Osteoblast (primary cell): Measurements from ENCODE around the gene SGO2. TPM values are rescaled to one million over a fixed set of nuclear protein-coding genes. Genes with fewer than 3 reads are reported as not detected.

Experiments
- DNase-seq: peaks from one replicate; pipeline ENCODE4 v3.0.0; 2011; ENCODE audit warnings: low spot score, mixed read lengths; ENCODE audit not compliant: insufficient read length; ENCODE audit errors: missing footprints
- H2AFZ ChIP-seq: 2 replicates; pipeline ENCODE4 v1.6.0; 2011; ENCODE audit warnings: mild to moderate bottlenecking, low read length
- H3K27ac ChIP-seq: 2 replicates; pipeline ENCODE4 v1.5.1; 2011; ENCODE audit warnings: mild to moderate bottlenecking, low read depth, low read length, moderate library complexity
- H3K27me3 ChIP-seq: 2 replicates; pipeline ENCODE4 v1.6.0; 2012; ENCODE audit warnings: mild to moderate bottlenecking, control low read depth, inconsistent platforms, low read length, moderate library complexity; ENCODE audit not compliant: insufficient read depth
- H3K36me3 ChIP-seq: 2 replicates; pipeline ENCODE4 v1.5.1; 2011; ENCODE audit warnings: mild to moderate bottlenecking, low read length, control low read depth, moderate library complexity; ENCODE audit not compliant: insufficient read depth
- H3K4me1 ChIP-seq: 2 replicates; pipeline ENCODE4 v1.5.1; 2011; ENCODE audit warnings: mild to moderate bottlenecking, low read length, control low read depth, moderate library complexity; ENCODE audit not compliant: insufficient read depth
- H3K4me2 ChIP-seq: 2 replicates; pipeline ENCODE4 v1.6.0; 2011; ENCODE audit warnings: mild to moderate bottlenecking, low read length; ENCODE audit not compliant: insufficient read depth
- H3K4me3 ChIP-seq: fragments of 200-600 bp; sonication (generic); 3 replicates; pipeline ENCODE4 v1.5.1; 2012; ENCODE audit warnings: mild to moderate bottlenecking, low read length, inconsistent platforms; ENCODE audit not compliant: insufficient read depth
- H3K79me2 ChIP-seq: 2 replicates; pipeline ENCODE4 v1.6.0; 2012; ENCODE audit warnings: mild to moderate bottlenecking, low read length, control low read depth, inconsistent platforms; ENCODE audit not compliant: insufficient read depth
- H3K9me3 ChIP-seq: 2 replicates; pipeline ENCODE4 v1.5.1; 2011; ENCODE audit warnings: low read depth, low read length, control low read depth
- H4K20me1 ChIP-seq: 2 replicates; pipeline ENCODE4 v1.6.0; 2012; ENCODE audit warnings: mild to moderate bottlenecking, low read length, control low read depth; ENCODE audit not compliant: insufficient read depth
- CTCF ChIP-seq: IDR thresholded peaks from 2 replicates; pipeline ENCODE4 v1.5.1; 2011; ENCODE audit warnings: mild to moderate bottlenecking, low read depth, low read length, moderate library complexity; ENCODE audit errors: extremely low read depth
- total RNA-seq: library from RNA; depleted of rRNA; stranded (reverse); fragments of >200 nt; gene quantifications from 2 replicates; pipeline ENCODE4 v1.2.3, GENCODE V29; 2012

Gene SGO2
- total RNA-seq, 1 donor = 4.0 TPM

- no peak overlapping the region for H3K27ac ChIP-seq
- H3K9me3 ChIP-seq = no peaks in the 10 kb centered on the region
- H3K4me1 ChIP-seq = peaks cover 45% of the 10 kb centered on the region
- no peak for DNase-seq
- no peaks in the 10 kb centered on the region for H4K20me1 ChIP-seq
- H3K4me2 ChIP-seq = no peak overlapping the region
- no peak for TF ChIP-seq CTCF
- no peaks in the 10 kb centered on the region for H3K36me3 ChIP-seq
- H3K79me2 ChIP-seq = no peaks in the 10 kb centered on the region
- no peak overlapping the region for H2AFZ ChIP-seq
- H3K27me3 ChIP-seq = no peaks in the 10 kb centered on the region
- no peak overlapping the region for H3K4me3 ChIP-seq
Observed at GRCh38 chr2:200622106-200622505, 96.1 kb downstream of the SGO2 start.

- H2AFZ ChIP-seq = no peak overlapping the region
Observed at GRCh38 chr2:200624026-200624425, 98.0 kb downstream of the SGO2 start.

GRCh38 chr2:200624658-200625057 lies 98.7 kb downstream of the SGO2 start:
- Histone ChIP-seq H3K4me2 (no peak overlapping the region), H3K4me3 (no peak overlapping the region), H3K36me3 (no peaks in the 10 kb centered on the region), H3K79me2 (no peaks in the 10 kb centered on the region), H3K4me1 (peaks cover 30% of the 10 kb centered on the region), H4K20me1 (no peaks in the 10 kb centered on the region), H3K27me3 (no peaks in the 10 kb centered on the region), H3K27ac (peak overlapping the region; percentile 17), H3K9me3 (no peaks in the 10 kb centered on the region), H2AFZ (no peak overlapping the region)
- TF ChIP-seq CTCF = no peak
- no peak for DNase-seq

More at GRCh38 chr2:200624026-200624425, 98.0 kb downstream of the SGO2 start:
- no peaks in the 10 kb centered on the region for H3K79me2 ChIP-seq
- TF ChIP-seq CTCF = no peak
- H3K27me3 ChIP-seq = no peaks in the 10 kb centered on the region
- H3K36me3 ChIP-seq = no peaks in the 10 kb centered on the region
- no peaks in the 10 kb centered on the region for H3K9me3 ChIP-seq
- H3K4me1 ChIP-seq = peaks cover 35% of the 10 kb centered on the region
- peak overlapping the region; percentile 17 for H3K27ac ChIP-seq
- no peak overlapping the region for H3K4me3 ChIP-seq
- H4K20me1 ChIP-seq = no peaks in the 10 kb centered on the region
- H3K4me2 ChIP-seq = no peak overlapping the region
- no peak for DNase-seq

- H2AFZ ChIP-seq = no peak overlapping the region
- no peak for DNase-seq
- H4K20me1 ChIP-seq = no peaks in the 10 kb centered on the region
- H3K79me2 ChIP-seq = no peaks in the 10 kb centered on the region
- no peaks in the 10 kb centered on the region for H3K27me3 ChIP-seq
- H3K9me3 ChIP-seq = no peaks in the 10 kb centered on the region
- H3K4me2 ChIP-seq = no peak overlapping the region
- peaks cover 30% of the 10 kb centered on the region for H3K4me1 ChIP-seq
- no peak overlapping the region for H3K4me3 ChIP-seq
- H3K36me3 ChIP-seq = no peaks in the 10 kb centered on the region
- no peak overlapping the region for H3K27ac ChIP-seq
- TF ChIP-seq CTCF = no peak
Observed at GRCh38 chr2:200625282-200625681, 99.3 kb downstream of the SGO2 start.
